A549 (cell line): Measurements from ENCODE around the gene APOBEC3B. TPM values are rescaled to one million over a fixed set of nuclear protein-coding genes. Genes with fewer than 3 reads are reported as not detected.
"Not testable (repeated sequence)": the region's sequence is repeated elsewhere in the genome, so short reads cannot be mapped to it uniquely, and the experiment has no call there.

Experiments used
- ATAC-seq, 2 experiments: fragments of 200-7000 bp in 1 of 2; fragments of >200 bp in 1 of 2; cut with Nextera tagmentation in 1 of 2; cut with Tn5 transposase in 1 of 2; 3 replicates each; pipeline versions ENCODE4 v1.8.0 to v1.9.1; 2018 to 2020; ENCODE audit warnings: mild to moderate bottlenecking in 1 of 2, moderate library complexity in 1 of 2
- CTCF ChIA-PET: fragments of 300-600 bp; sonication (Branson Sonifier 250); formaldehyde crosslinking; extraction: SDS; loops from one replicate; lab custom pipeline; 2021; ENCODE audit warnings: antibody characterized with exemption, inconsistent platforms; lab: Yijun Ruan, JAX
- POLR2A ChIA-PET: fragments of 350-600 bp; formaldehyde crosslinking; extraction: SDS; loops from one replicate; lab custom pipeline; 2021; ENCODE audit warnings: antibody characterized with exemption, inconsistent platforms; lab: Yijun Ruan, JAX
- DNase-seq, 2 experiments: peaks; one replicate each; pipeline versions ENCODE4 v3.0.0 to v3.0.0-alpha.2; 2011 to 2016; ENCODE audit warnings: low read depth in 1 of 2, low spot score in 1 of 2
- FAIRE-seq: peaks from 2 replicates; lab custom pipeline; 2011; peaks lifted over from hg19 to GRCh38; lab: Jason Lieb, UNC
- H3K27ac ChIP-seq, 2 experiments: fragments of >200 bp; sonication (Bioruptor Twin); formaldehyde crosslinking; 3 replicates each; pipeline ENCODE4 v1.5.1; 2016 to 2017
- H3K4me1 ChIP-seq: fragments of >200 bp; sonication (Bioruptor Twin); formaldehyde crosslinking; 3 replicates; pipeline ENCODE4 v1.6.1; 2016
- H3K4me2 ChIP-seq: fragments of >200 bp; sonication (Bioruptor Twin); formaldehyde crosslinking; 3 replicates; pipeline ENCODE4 v1.6.1; 2016
- H3K4me3 ChIP-seq: fragments of >200 bp; sonication (Bioruptor Twin); formaldehyde crosslinking; 3 replicates; pipeline ENCODE4 v1.5.1; 2016
- H3K9me3 ChIP-seq: fragments of >200 bp; sonication (Bioruptor Twin); formaldehyde crosslinking; 3 replicates; pipeline ENCODE4 v1.6.1; 2016
- BHLHE40 ChIP-seq: IDR thresholded peaks from 2 replicates; pipeline ENCODE4 v1.6.1; 2012; ENCODE audit warnings: low read depth, low read length, inconsistent platforms
- CEBPB ChIP-seq, 2 experiments: fragments of >200 bp in 1 of 2; sonication (Bioruptor Twin) in 1 of 2; formaldehyde crosslinking in 1 of 2; IDR thresholded peaks; 2 replicates each; pipeline ENCODE4 v1.6.1; 2012 to 2016
- CHD4 ChIP-seq: fragments of 200-600 bp; sonication (generic); IDR thresholded peaks from 2 replicates; pipeline ENCODE4 v1.6.1; 2016; ENCODE audit warnings: antibody characterized with exemption, mild to moderate bottlenecking, borderline replicate concordance
- EHMT2 ChIP-seq: fragments of 200-600 bp; sonication (generic); IDR thresholded peaks from 2 replicates; pipeline ENCODE4 v1.6.1; 2016; ENCODE audit warnings: antibody characterized with exemption, low read depth, mild to moderate bottlenecking, moderate library complexity
- ESRRA ChIP-seq: fragments of 150-350 bp; IDR thresholded peaks from 2 replicates; pipeline ENCODE4 v1.6.1; 2014; ENCODE audit warnings: mild to moderate bottlenecking, low read length, borderline replicate concordance
- FOSB ChIP-seq: fragments of 250-450 bp; sonication (Bioruptor Pico); IDR thresholded peaks from 2 replicates; pipeline ENCODE4 v1.5.0; 2020; ENCODE audit warnings: mild to moderate bottlenecking, moderate library complexity
- HOXB13 ChIP-seq: fragments of 250-450 bp; sonication (Bioruptor Pico); IDR thresholded peaks from 2 replicates; pipeline ENCODE4 v1.5.0; 2020; ENCODE audit warnings: low read depth, mild to moderate bottlenecking, moderate library complexity
- KDM1A ChIP-seq: fragments of 200-600 bp; sonication (generic); IDR thresholded peaks from 2 replicates; pipeline ENCODE4 v1.6.1; 2016; ENCODE audit warnings: low read depth, mild to moderate bottlenecking
- KDM5A ChIP-seq: fragments of 200-600 bp; sonication (generic); IDR thresholded peaks from 2 replicates; pipeline ENCODE4 v1.6.1; 2016; ENCODE audit warnings: antibody characterized with exemption, mild to moderate bottlenecking
- MAFK ChIP-seq: fragments of 450-650 bp; IDR thresholded peaks from 2 replicates; pipeline ENCODE4 v1.6.1; 2014; ENCODE audit not compliant: partially characterized antibody
- NR3C1 ChIP-seq: fragments of >200 bp; sonication (Bioruptor Twin); formaldehyde crosslinking; IDR thresholded peaks from 3 replicates; pipeline ENCODE4 v1.6.1; 2017
- PHF8 ChIP-seq: fragments of 200-600 bp; sonication (generic); IDR thresholded peaks from 2 replicates; pipeline ENCODE4 v1.6.1; 2016; ENCODE audit warnings: low read depth, mild to moderate bottlenecking, antibody characterized with exemption, moderate library complexity, borderline replicate concordance
- RAD21 ChIP-seq, 2 experiments: fragments of >200 bp in 1 of 2; sonication (Bioruptor Twin) in 1 of 2; formaldehyde crosslinking in 1 of 2; IDR thresholded peaks in 1 of 2; conservative IDR thresholded peaks in 1 of 2; 2 replicates in 1 of 2; 3 replicates in 1 of 2; pipeline ENCODE4 v1.6.1; 2012 to 2018; ENCODE audit warnings: inconsistent platforms in 1 of 2
- RNF2 ChIP-seq: fragments of 200-600 bp; sonication (generic); IDR thresholded peaks from 2 replicates; pipeline ENCODE4 v1.6.1; 2016; ENCODE audit warnings: low read depth, mild to moderate bottlenecking, antibody characterized with exemption, moderate library complexity, borderline replicate concordance
- SMC3 ChIP-seq: fragments of >200 bp; sonication (Bioruptor Twin); formaldehyde crosslinking; IDR thresholded peaks from 3 replicates; pipeline ENCODE4 v1.6.1; 2018; ENCODE audit warnings: inconsistent platforms
- TFCP2L1 ChIP-seq: fragments of 250-450 bp; sonication (Bioruptor Pico); IDR thresholded peaks from 2 replicates; pipeline ENCODE4 v1.5.0; 2021; ENCODE audit warnings: mild to moderate bottlenecking
- TP53 ChIP-seq: fragments of 250-450 bp; sonication (Bioruptor Pico); IDR thresholded peaks from 2 replicates; pipeline ENCODE4 v1.5.0; 2021; ENCODE audit warnings: mild to moderate bottlenecking, moderate library complexity
- ZC3H11A ChIP-seq: fragments of 450-650 bp; IDR thresholded peaks from 2 replicates; pipeline ENCODE4 v1.6.1; 2014; ENCODE audit warnings: antibody characterized with exemption, mild to moderate bottlenecking
- WGBS: methylation state at CpG from one replicate; pipeline ENCODE4 v1.1.6; 2017; ENCODE audit errors: missing lambda C conversion rate; 5-methylcytosine and 5-hydroxymethylcytosine counted together
- polyA plus RNA-seq, 4 experiments: library from polyadenylated mRNA; depleted of rRNA in 3 of 4; stranded (reverse); fragments of >200 nt; fragmentation: RNase III in 1 of 4; extraction: RNeasy Plus Mini Kit Qiagen cat#74134 plus additional on column Dnase treatment in 1 of 4; gene quantifications; 2 replicates in 3 of 4; 3 replicates in 1 of 4; pipeline ENCODE4 v1.2.3, GENCODE V29; 2011 to 2017

Gene APOBEC3B
- polyA plus RNA-seq, 2 of the 4 experiments (the other 2 are of a cell fraction) = 16.7 to 19.6 TPM

- Histone ChIP-seq H3K4me1 (peaks cover 5% of the 10 kb centered on the region; the same call in 1 of the 3 replicates), H3K27ac (no peak overlapping the region)
- CTCF ChIA-PET = interaction anchor here (1.1 kb wide), 1 partner anchor 60 kb away, joined by 3 read pairs; no protein-coding TSS in a partner anchor
- no peak for FAIRE-seq
- no peak for DNase-seq
- TF ChIP-seq PHF8 = no peak
- no peak for TF ChIP-seq ESRRA
- no peak for TF ChIP-seq FOSB (CRISPR knock-in tag)
- TF ChIP-seq, all 56 proteins: peak for 0
- Histone ChIP-seq H3K9me3 (0 out of 3 replicates have a peak, but pooled peaks cover 7% of the 10 kb centered on the region), H3K4me3 (no peak overlapping the region), H3K4me2 (no peak overlapping the region)
- ATAC-seq = no peak
- POLR2A ChIA-PET = no interaction called here
- 88% methylated on average over 6 of the region's 8 CpGs for WGBS
Observed at GRCh38 chr22:38987171-38987895, 5.2 kb downstream of the APOBEC3B start.

- no peaks in the 10 kb centered on the region for H3K9me3 ChIP-seq
- no peak for DNase-seq
- TF ChIP-seq SMC3 (no peak), FOSB (CRISPR knock-in tag) (no peak), MAFK (no peak), TP53 (CRISPR knock-in tag) (no peak), CEBPB (IDR thresholded peaks at IDR 0.05) (no peak), ESRRA (no peak), NR3C1 (no peak), PHF8 (no peak), KDM1A (no peak), EHMT2 (no peak), KDM5A (no peak), TFCP2L1 (no peak), HOXB13 (CRISPR knock-in tag) (no peak), CHD4 (no peak), BHLHE40 (no peak), RAD21 (conservative IDR thresholded peaks at IDR 0.05 in 1 of 2, IDR thresholded peaks at IDR 0.05 in 1 of 2) (no peak), RNF2 (no peak)
- no peak for ATAC-seq
- H3K4me1 ChIP-seq = no peaks in the 10 kb centered on the region
- POLR2A ChIA-PET = no interaction called here
- no peak overlapping the region for H3K27ac ChIP-seq
- 94% methylated on average over 6 of the region's 6 CpGs for WGBS
- CTCF ChIA-PET = no interaction called here
- H3K4me2 ChIP-seq = no peak overlapping the region
- no peak overlapping the region for H3K4me3 ChIP-seq
- FAIRE-seq = no peak
Observed at GRCh38 chr22:38989466-38989865, 7.3 kb downstream of the APOBEC3B start.

- H3K27ac ChIP-seq, ATAC-seq, FAIRE-seq, H3K4me3 ChIP-seq, POLR2A ChIA-PET, H3K9me3 ChIP-seq, DNase-seq, H3K4me1 ChIP-seq, H3K4me2 ChIP-seq: not testable (repeated sequence)
- CTCF ChIA-PET = interaction anchor here (1.1 kb wide), 1 partner anchor 129 kb away, joined by 3 read pairs; no protein-coding TSS in a partner anchor
- WGBS = 90% methylated on average over 2 of the region's 12 CpGs
Observed at GRCh38 chr22:38992871-38993371, 10.8 kb downstream of the APOBEC3B start.

GRCh38 chr22:38996105-38996504 is 14.0 kb downstream of the APOBEC3B start:
- H3K4me1 ChIP-seq = no peaks in the 10 kb centered on the region
- ATAC-seq (no peak), FAIRE-seq (no peak), DNase-seq (no peak)
- no peak for TF ChIP-seq ZC3H11A
- no peak overlapping the region for H3K27ac ChIP-seq
- no peak overlapping the region for H3K4me2 ChIP-seq
- 64% methylated on average over 6 of the region's 6 CpGs for WGBS
- H3K4me3 ChIP-seq = no peak overlapping the region
- POLR2A ChIA-PET = no interaction called here
- CTCF ChIA-PET = interaction anchor here (2.1 kb wide), 1 partner anchor 126 kb away, joined by 10 read pairs; no protein-coding TSS in a partner anchor
- no peaks in the 10 kb centered on the region for H3K9me3 ChIP-seq
